Measurements from ENCODE around the gene PLD6.
"Not testable (repeated sequence)": the region's sequence is repeated elsewhere in the genome, so short reads cannot be mapped to it uniquely, and the experiment has no call there.

Gene PLD6

GRCh38 chr17:17189559-17189958 is 16.6 kb downstream of the PLD6 start:
- Histone ChIP-seq H3K4me1 (ENCODE audit: control insufficient read depth in 1 of 2, insufficient read depth in 1 of 2, low read depth in 1 of 2, low read length in 1 of 2) (peaks cover 32 to 34% of the 10 kb centered on the region in 2 experiments), H3K27me3 (no peaks in the 10 kb centered on the region), H3K27ac (no peak overlapping the region), H3K36me3 (no peaks in the 10 kb centered on the region), H3K9me3 (no peaks in the 10 kb centered on the region), H3K4me3 (ENCODE audit: low read depth in 1 of 2, low read length in 1 of 2) (no peak overlapping the region)
- TF ChIP-seq, protein P1, sequence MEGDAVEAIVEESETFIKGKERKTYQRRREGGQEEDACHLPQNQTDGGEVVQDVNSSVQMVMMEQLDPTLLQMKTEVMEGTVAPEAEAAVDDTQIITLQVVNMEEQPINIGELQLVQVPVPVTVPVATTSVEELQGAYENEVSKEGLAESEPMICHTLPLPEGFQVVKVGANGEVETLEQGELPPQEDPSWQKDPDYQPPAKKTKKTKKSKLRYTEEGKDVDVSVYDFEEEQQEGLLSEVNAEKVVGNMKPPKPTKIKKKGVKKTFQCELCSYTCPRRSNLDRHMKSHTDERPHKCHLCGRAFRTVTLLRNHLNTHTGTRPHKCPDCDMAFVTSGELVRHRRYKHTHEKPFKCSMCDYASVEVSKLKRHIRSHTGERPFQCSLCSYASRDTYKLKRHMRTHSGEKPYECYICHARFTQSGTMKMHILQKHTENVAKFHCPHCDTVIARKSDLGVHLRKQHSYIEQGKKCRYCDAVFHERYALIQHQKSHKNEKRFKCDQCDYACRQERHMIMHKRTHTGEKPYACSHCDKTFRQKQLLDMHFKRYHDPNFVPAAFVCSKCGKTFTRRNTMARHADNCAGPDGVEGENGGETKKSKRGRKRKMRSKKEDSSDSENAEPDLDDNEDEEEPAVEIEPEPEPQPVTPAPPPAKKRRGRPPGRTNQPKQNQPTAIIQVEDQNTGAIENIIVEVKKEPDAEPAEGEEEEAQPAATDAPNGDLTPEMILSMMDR (IDR thresholded peaks at IDR 0.05) = no peak

- peaks cover 42 to 43% of the 10 kb centered on the region in 2 experiments for H3K4me1 ChIP-seq (ENCODE audit: control insufficient read depth in 1 of 2, insufficient read depth in 1 of 2, low read depth in 1 of 2, low read length in 1 of 2)
- TF ChIP-seq, protein P1 (IDR thresholded peaks at IDR 0.05) = no peak
- H3K36me3 ChIP-seq = no peaks in the 10 kb centered on the region
- H3K27me3 ChIP-seq = no peaks in the 10 kb centered on the region
- H3K4me3 ChIP-seq (ENCODE audit: low read depth in 1 of 2, low read length in 1 of 2) = no peak overlapping the region
- no peaks in the 10 kb centered on the region for H3K9me3 ChIP-seq
- no peak overlapping the region for H3K27ac ChIP-seq
These were observed 17.5 kb downstream of the PLD6 start for GRCh38 chr17:17188586-17188985.

DNA sequence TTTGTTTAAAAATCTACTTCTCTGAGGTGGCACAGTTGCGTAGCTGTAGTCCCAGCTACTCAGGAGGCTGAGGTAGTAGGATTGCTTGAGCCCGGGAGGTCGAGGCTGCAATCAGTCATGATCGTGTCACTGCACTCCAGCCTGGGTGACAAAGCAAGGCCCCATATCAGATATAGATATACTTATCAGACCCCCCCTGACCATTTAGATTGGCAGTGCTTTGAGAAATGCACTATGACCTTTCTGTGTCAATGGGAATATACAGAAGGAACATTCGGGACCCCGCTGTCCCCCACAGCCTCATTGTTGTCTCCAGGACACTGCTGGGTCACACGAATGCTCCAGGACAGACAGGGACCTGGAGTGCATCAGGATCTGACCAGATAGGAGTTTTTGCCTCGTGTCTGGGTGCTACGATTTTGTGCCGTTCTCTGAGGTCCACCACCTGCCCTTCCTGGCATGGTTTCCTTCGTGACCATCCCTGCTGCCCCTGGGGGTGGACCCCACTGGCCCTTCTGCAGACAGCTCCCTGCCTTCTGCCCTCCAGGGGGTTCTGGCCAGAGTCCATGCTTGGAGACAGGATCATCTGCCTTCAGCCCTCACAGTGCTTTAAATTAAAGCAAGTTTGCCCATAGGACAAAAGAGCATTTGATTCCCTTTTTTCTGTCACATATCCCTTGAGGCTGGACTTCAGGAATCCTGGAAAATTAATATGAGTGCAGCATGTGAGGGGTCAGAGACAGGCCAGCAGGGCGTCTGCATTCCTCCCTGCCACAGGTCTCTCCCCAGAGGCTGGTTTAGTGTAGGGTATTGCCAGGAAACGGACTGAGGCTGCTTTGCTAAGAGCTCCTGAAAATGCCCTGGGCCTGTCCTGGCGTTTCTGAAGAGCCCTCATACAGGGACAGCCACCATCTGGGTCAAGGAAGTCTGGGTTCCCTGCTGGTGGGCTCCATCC is 19.3 kb downstream of the PLD6 start:
- H3K27ac ChIP-seq = peak overlapping the region; percentile 86

DNA sequence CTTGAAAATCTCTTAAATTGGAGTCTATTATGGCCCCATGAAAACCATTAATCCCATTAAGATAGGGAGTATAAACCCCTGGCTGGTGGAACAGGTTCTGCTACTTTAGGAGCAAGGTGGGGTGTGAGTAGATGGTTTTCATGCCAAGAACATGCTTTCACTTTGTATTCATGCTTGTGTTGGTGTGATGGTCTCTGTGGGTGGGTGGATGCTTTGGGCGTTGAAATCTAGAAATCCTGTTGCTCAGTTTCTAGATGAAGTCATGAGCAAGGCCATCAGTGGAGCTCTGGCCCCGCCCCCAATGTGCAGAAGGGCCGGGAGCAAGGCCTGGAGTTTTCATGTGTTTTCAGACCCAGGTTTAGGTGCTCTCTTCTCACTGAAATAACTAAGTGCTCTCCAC is 20.1 kb downstream of the PLD6 start:
- TF ChIP-seq, protein P1 (IDR thresholded peaks at IDR 0.05) = no peak
- no peaks in the 10 kb centered on the region for H3K27me3 ChIP-seq
- peak overlapping the region; percentile 86 for H3K27ac ChIP-seq
- H3K4me1 ChIP-seq (ENCODE audit: control insufficient read depth in 1 of 2, insufficient read depth in 1 of 2, low read depth in 1 of 2, low read length in 1 of 2) = peaks cover 55% of the 10 kb centered on the region in 2 experiments
- peaks cover 19% of the 10 kb centered on the region for H3K36me3 ChIP-seq
- H3K4me3 ChIP-seq (ENCODE audit: low read depth in 1 of 2, low read length in 1 of 2) = no peak overlapping the region
- H3K9me3 ChIP-seq = no peaks in the 10 kb centered on the region

More for the DNA sequence above, 19.3 kb downstream of the PLD6 start:
- TF ChIP-seq, protein P1 (IDR thresholded peaks at IDR 0.05) = no peak
- Histone ChIP-seq H3K36me3 (peaks cover 11% of the 10 kb centered on the region), H3K9me3 (no peaks in the 10 kb centered on the region), H3K27me3 (no peaks in the 10 kb centered on the region), H3K4me1 (ENCODE audit: control insufficient read depth in 1 of 2, insufficient read depth in 1 of 2, low read depth in 1 of 2, low read length in 1 of 2) (peaks cover 55% of the 10 kb centered on the region in 2 experiments), H3K4me3 (ENCODE audit: low read depth in 1 of 2, low read length in 1 of 2) (no peak overlapping the region)

GRCh38 chr17:17184985-17185757 is 21.0 kb downstream of the PLD6 start:
- H3K27me3 ChIP-seq, H3K9me3 ChIP-seq: not testable (repeated sequence)
- peaks cover 55% of the 10 kb centered on the region in 2 experiments for H3K4me1 ChIP-seq (ENCODE audit: control insufficient read depth in 1 of 2, insufficient read depth in 1 of 2, low read depth in 1 of 2, low read length in 1 of 2)
- peaks cover 27% of the 10 kb centered on the region for H3K36me3 ChIP-seq
- peak overlapping the region in 1 of 2 experiments; percentile 27 for H3K4me3 ChIP-seq (ENCODE audit: low read depth in 1 of 2, low read length in 1 of 2)
- peak overlapping the region; percentile 86 for H3K27ac ChIP-seq

All from neutrophil (primary cell).